Liver (tissue), 9 donors: ENCODE data around the gene AHI1. TPM values are rescaled to one million over a fixed set of nuclear protein-coding genes. Genes with fewer than 3 reads are reported as not detected.

ENCODE experiments used
- DNase-seq: peaks from one replicate; pipeline ENCODE4 v3.0.0-alpha.2; 2017; ENCODE audit warnings: low spot score
- H3K27ac ChIP-seq, 2 donors: one replicate each; pipeline ENCODE4 v1.7.0; 2013; ENCODE audit warnings: inconsistent platforms in 2 of 2, low read length in 2 of 2, control low read depth in 1 of 2, low read depth in 1 of 2, mild to moderate bottlenecking in 1 of 2
- H3K27me3 ChIP-seq, 4 donors: one replicate each; pipeline versions ENCODE4 v1.6.1 to v1.7.0; 2013; ENCODE audit warnings: low read length in 3 of 4, inconsistent platforms in 1 of 4, mild to moderate bottlenecking in 1 of 4, moderate library complexity in 1 of 4; ENCODE audit not compliant: control insufficient read depth in 4 of 4, insufficient read depth in 4 of 4
- H3K36me3 ChIP-seq, 4 donors: one replicate each; pipeline versions ENCODE4 v1.6.1 to v1.7.0; 2013; ENCODE audit warnings: low read length in 3 of 4, mild to moderate bottlenecking in 3 of 4, low read depth in 1 of 4, moderate library complexity in 1 of 4; ENCODE audit not compliant: control insufficient read depth in 4 of 4, insufficient read depth in 3 of 4
- H3K4me1 ChIP-seq, 4 donors: one replicate each; pipeline versions ENCODE4 v1.6.1 to v1.7.0; 2013; ENCODE audit warnings: low read length in 3 of 4, mild to moderate bottlenecking in 3 of 4, moderate library complexity in 1 of 4; ENCODE audit not compliant: control insufficient read depth in 4 of 4, insufficient read depth in 4 of 4
- H3K4me3 ChIP-seq, 3 donors: one replicate each; pipeline versions ENCODE4 v1.6.1 to v1.7.0; 2013; ENCODE audit warnings: low read length in 3 of 3, control low read depth in 1 of 3, low read depth in 1 of 3, mild to moderate bottlenecking in 1 of 3
- H3K9ac ChIP-seq, 2 donors: one replicate each; pipeline ENCODE4 v1.7.0; 2013; ENCODE audit warnings: low read length in 2 of 2, mild to moderate bottlenecking in 2 of 2, moderate library complexity in 2 of 2, control low read depth in 1 of 2, low read depth in 1 of 2
- H3K9me3 ChIP-seq, 4 donors: one replicate each; pipeline versions ENCODE4 v1.6.1 to v1.7.0; 2013; ENCODE audit warnings: low read length in 3 of 4; ENCODE audit not compliant: control insufficient read depth in 4 of 4
- EGR1 ChIP-seq, 2 donors: IDR thresholded peaks; 2 replicates each; pipeline ENCODE4 v1.6.1; 2016 to 2018; ENCODE audit warnings: antibody characterized with exemption in 2 of 2, low read depth in 2 of 2
- FOXA1 ChIP-seq: IDR thresholded peaks from 2 replicates; pipeline ENCODE4 v1.6.1; 2016; ENCODE audit warnings: antibody characterized with exemption
- FOXA2 ChIP-seq: IDR thresholded peaks from 2 replicates; pipeline ENCODE4 v1.6.1; 2016; ENCODE audit warnings: antibody characterized with exemption
- HNF4A ChIP-seq, 2 donors: conservative IDR thresholded peaks; 2 replicates each; pipeline ENCODE4 v1.6.1; 2016; ENCODE audit warnings: antibody characterized with exemption in 2 of 2, mild to moderate bottlenecking in 2 of 2
- JUND ChIP-seq, 2 donors: IDR thresholded peaks; 2 replicates each; pipeline ENCODE4 v1.6.1; 2016; ENCODE audit warnings: antibody characterized with exemption in 2 of 2
- NR2F2 ChIP-seq: IDR thresholded peaks from 2 replicates; pipeline ENCODE4 v1.6.1; 2016; ENCODE audit warnings: antibody characterized with exemption
- RAD21 ChIP-seq, 2 donors: IDR thresholded peaks; 2 replicates each; pipeline ENCODE4 v1.6.1; 2016; ENCODE audit warnings: antibody characterized with exemption in 2 of 2, mild to moderate bottlenecking in 2 of 2
- REST ChIP-seq: IDR thresholded peaks from 2 replicates; pipeline ENCODE4 v1.6.1; 2016; ENCODE audit warnings: antibody characterized with exemption, mild to moderate bottlenecking
- RXRA ChIP-seq, 2 donors: IDR thresholded peaks; 2 replicates each; pipeline ENCODE4 v1.6.1; 2017 to 2018; ENCODE audit warnings: antibody characterized with exemption in 2 of 2, mild to moderate bottlenecking in 1 of 2
- SP1 ChIP-seq: IDR thresholded peaks from 2 replicates; pipeline ENCODE4 v1.6.1; 2018; ENCODE audit warnings: antibody characterized with exemption, mild to moderate bottlenecking
- TAF1 ChIP-seq: conservative IDR thresholded peaks from 2 replicates; pipeline ENCODE4 v1.6.1; 2016; ENCODE audit warnings: antibody characterized with exemption, mild to moderate bottlenecking
- YY1 ChIP-seq: IDR thresholded peaks from 2 replicates; pipeline ENCODE4 v1.6.1; 2016; ENCODE audit warnings: antibody characterized with exemption, mild to moderate bottlenecking
- ZBTB33 ChIP-seq: IDR thresholded peaks from 2 replicates; pipeline ENCODE4 v1.6.1; 2016; ENCODE audit warnings: antibody characterized with exemption
- WGBS: extraction: QIAGEN DNeasy Blood & Tissue Kit; methylation state at CpG from one replicate; pipeline ENCODE4 v1.1.7; 2013; 5-methylcytosine and 5-hydroxymethylcytosine counted together
- polyA plus RNA-seq, 2 donors: library from polyadenylated mRNA; stranded (reverse) in 1 of 2; unstranded in 1 of 2; fragments of 200-250 nt in 1 of 2; fragments of >200 nt in 1 of 2; fragmentation: Nextera tagmentation in 1 of 2; extraction: Ambion mirVana in 1 of 2; gene quantifications; one replicate each; pipeline versions ENCODE4 v1.2.1 to v1.2.3, GENCODE V29; 2013 to 2015
- total RNA-seq, 2 donors: library from RNA; depleted of rRNA; stranded (reverse); fragments of >200 nt; gene quantifications; one replicate each; pipeline ENCODE4 v1.2.3, GENCODE V29; 2014
- TF ChIP-seq, protein P1 (sequence below): IDR thresholded peaks from 2 replicates; pipeline ENCODE4 v1.6.1; 2016; ENCODE audit warnings: antibody characterized with exemption
- TF ChIP-seq, protein P2 (sequence below): fragments of 150-350 bp; IDR thresholded peaks from 2 replicates; pipeline ENCODE4 v1.5.1; 2017; ENCODE audit warnings: improper control_type of control experiment, low read depth, low read length; ENCODE audit not compliant: missing input control
- donor health status: healthy.
- donor health status: healthy.
- donor health status: healthy.
- donor health status: healthy.
- donor health status: healthy.

Gene AHI1
- total and polyA plus RNA-seq, 4 donors, result 2.0 to 14.4 (median 9.0) TPM

- Histone ChIP-seq H3K27me3 (no peaks in the 10 kb centered on the region), H3K9ac (no peak overlapping the region), H3K36me3 (peaks cover 0 to 7% (median 4%) of the 10 kb centered on the region in 4 donors), H3K9me3 (no peaks in the 10 kb centered on the region), H3K27ac (no peak overlapping the region), H3K4me1 (no peaks in the 10 kb centered on the region), H3K4me3 (no peak overlapping the region)
- WGBS, result 77% methylated on average over 2 of the region's 2 CpGs
- DNase-seq, result no peak
- TF ChIP-seq ZBTB33, result no peak
- peak in 1 of 2 donors; percentile 44 for TF ChIP-seq RAD21 (IDR thresholded peaks at IDR 0.05)
- TF ChIP-seq HNF4A (conservative IDR thresholded peaks at IDR 0.05), result no peak
- no peak for TF ChIP-seq TAF1
Measured at GRCh38 chr6:135411339-135411738, 86.2 kb downstream of the AHI1 start.

GRCh38 chr6:135410856-135411255, 86.7 kb downstream of the AHI1 start:
- H3K27me3 ChIP-seq, result no peaks in the 10 kb centered on the region
- H3K27ac ChIP-seq, result no peak overlapping the region
- 100% methylated on average over 2 of the region's 2 CpGs for WGBS
- TF ChIP-seq FOXA1 (no peak), JUND (IDR thresholded peaks at IDR 0.05) (no peak), SP1 (no peak), FOXA2 (no peak), YY1 (no peak), RAD21 (IDR thresholded peaks at IDR 0.05) (no peak), EGR1 (IDR thresholded peaks at IDR 0.05; ENCODE audit: low read depth in 2 of 2) (no peak), RXRA (IDR thresholded peaks at IDR 0.05) (no peak), REST (no peak), TAF1 (no peak), NR2F2 (no peak)
- TF ChIP-seq, protein P1, sequence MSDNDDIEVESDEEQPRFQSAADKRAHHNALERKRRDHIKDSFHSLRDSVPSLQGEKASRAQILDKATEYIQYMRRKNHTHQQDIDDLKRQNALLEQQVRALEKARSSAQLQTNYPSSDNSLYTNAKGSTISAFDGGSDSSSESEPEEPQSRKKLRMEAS, result no peak
- TF ChIP-seq, protein P2, sequence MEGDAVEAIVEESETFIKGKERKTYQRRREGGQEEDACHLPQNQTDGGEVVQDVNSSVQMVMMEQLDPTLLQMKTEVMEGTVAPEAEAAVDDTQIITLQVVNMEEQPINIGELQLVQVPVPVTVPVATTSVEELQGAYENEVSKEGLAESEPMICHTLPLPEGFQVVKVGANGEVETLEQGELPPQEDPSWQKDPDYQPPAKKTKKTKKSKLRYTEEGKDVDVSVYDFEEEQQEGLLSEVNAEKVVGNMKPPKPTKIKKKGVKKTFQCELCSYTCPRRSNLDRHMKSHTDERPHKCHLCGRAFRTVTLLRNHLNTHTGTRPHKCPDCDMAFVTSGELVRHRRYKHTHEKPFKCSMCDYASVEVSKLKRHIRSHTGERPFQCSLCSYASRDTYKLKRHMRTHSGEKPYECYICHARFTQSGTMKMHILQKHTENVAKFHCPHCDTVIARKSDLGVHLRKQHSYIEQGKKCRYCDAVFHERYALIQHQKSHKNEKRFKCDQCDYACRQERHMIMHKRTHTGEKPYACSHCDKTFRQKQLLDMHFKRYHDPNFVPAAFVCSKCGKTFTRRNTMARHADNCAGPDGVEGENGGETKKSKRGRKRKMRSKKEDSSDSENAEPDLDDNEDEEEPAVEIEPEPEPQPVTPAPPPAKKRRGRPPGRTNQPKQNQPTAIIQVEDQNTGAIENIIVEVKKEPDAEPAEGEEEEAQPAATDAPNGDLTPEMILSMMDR, result no peak
- H3K4me1 ChIP-seq, result no peaks in the 10 kb centered on the region
- no peak for DNase-seq
- no peaks in the 10 kb centered on the region for H3K9me3 ChIP-seq
- H3K36me3 ChIP-seq, result peaks cover 0 to 7% (median 4%) of the 10 kb centered on the region in 4 donors
- H3K4me3 ChIP-seq, result no peak overlapping the region
- no peak overlapping the region for H3K9ac ChIP-seq
